HG02642 (cell line): ENCODE results near the gene KRIT1.
A peak's percentile ranks its signal among the peaks of the same experiment; 100 is the strongest.

Source experiments
- ATAC-seq: cut with Tn5 transposase; IDR thresholded peaks from one replicate; pipeline ENCODE4 v1.9.1; 2021; ENCODE audit warnings: mild to moderate bottlenecking; ENCODE audit not compliant: unreplicated experiment, poor library complexity

KRIT1 gene

GRCh38 chr7:92158660-92159575 lies 86.8 kb downstream of the KRIT1 start:
- peak; percentile 71 for ATAC-seq

- no peak for ATAC-seq
Observed at GRCh38 chr7:92156990-92157389, 88.7 kb downstream of the KRIT1 start.

GRCh38 chr7:92155108-92155739 lies 90.5 kb downstream of the KRIT1 start:
- no peak for ATAC-seq

- ATAC-seq: no peak
Observed at GRCh38 chr7:92150450-92151017, 95.2 kb downstream of the KRIT1 start.

- ATAC-seq: no peak
Observed at GRCh38 chr7:92149736-92150239, 95.9 kb downstream of the KRIT1 start.
